ENCODE measurements around the gene L1CAM.
A peak's percentile ranks its signal among the peaks of the same experiment; 100 is the strongest.
"Not testable (repeated sequence)": the region's sequence is repeated elsewhere in the genome, so short reads cannot be mapped to it uniquely, and the experiment has no call there.

The L1CAM gene

GRCh38 chrX:153819384-153820040 lies 66.5 kb downstream of the L1CAM start:
- peak overlapping the region; percentile 65; the same call in 1 of the 2 replicates for H2AFZ ChIP-seq (ENCODE audit: low read depth, low read length)
- no peaks in the 10 kb centered on the region for H4K20me1 ChIP-seq (ENCODE audit: insufficient read depth, low read length)
- TF ChIP-seq EZH2phosphoT487 (IDR thresholded peaks at IDR 0.05; ENCODE audit: low read depth) (no peak), CTCF (IDR thresholded peaks at IDR 0.05; ENCODE audit: low read depth, low read length) (no peak)
- H3K27ac ChIP-seq (ENCODE audit: low read length), result no peak overlapping the region
- H3K79me2 ChIP-seq (ENCODE audit: low read length), result no peaks in the 10 kb centered on the region
- H3K9me3 ChIP-seq (ENCODE audit: insufficient read depth, low read length), result no peaks in the 10 kb centered on the region
- H3K36me3 ChIP-seq (replicated peaks; ENCODE audit: low read depth, low read length), result no peaks in the 10 kb centered on the region
- no peaks in the 10 kb centered on the region; the same call in 1 of the 2 replicates for H3K27me3 ChIP-seq (ENCODE audit: low read depth, low read length)
- H3K4me2 ChIP-seq (ENCODE audit: low read length), result peak overlapping the region; percentile 62
- H3K4me1 ChIP-seq (ENCODE audit: low read length), result peaks cover 12% of the 10 kb centered on the region
- H3K4me3 ChIP-seq (ENCODE audit: low read length), result peak overlapping the region; percentile 72
- H3K9ac ChIP-seq (ENCODE audit: low read length), result peak overlapping the region; percentile 32; the same call in 1 of the 2 replicates

- peaks cover 12% of the 10 kb centered on the region for H3K4me1 ChIP-seq (ENCODE audit: low read length)
- TF ChIP-seq EZH2phosphoT487 (IDR thresholded peaks at IDR 0.05; ENCODE audit: low read depth) (no peak), CTCF (IDR thresholded peaks at IDR 0.05; ENCODE audit: low read depth, low read length) (no peak)
- H3K27me3 ChIP-seq (ENCODE audit: low read depth, low read length), result no peaks in the 10 kb centered on the region; the same call in 1 of the 2 replicates
- H3K9me3 ChIP-seq (ENCODE audit: insufficient read depth, low read length), result no peaks in the 10 kb centered on the region
- H2AFZ ChIP-seq (ENCODE audit: low read depth, low read length), result peak overlapping the region; percentile 65; the same call in 1 of the 2 replicates
- H3K4me3 ChIP-seq (ENCODE audit: low read length), result peak overlapping the region; percentile 72
- no peak overlapping the region for H3K27ac ChIP-seq (ENCODE audit: low read length)
- H3K36me3 ChIP-seq (replicated peaks; ENCODE audit: low read depth, low read length), result no peaks in the 10 kb centered on the region
- H3K79me2 ChIP-seq (ENCODE audit: low read length), result no peaks in the 10 kb centered on the region
- peak overlapping the region; percentile 32; the same call in 1 of the 2 replicates for H3K9ac ChIP-seq (ENCODE audit: low read length)
- H3K4me2 ChIP-seq (ENCODE audit: low read length), result peak overlapping the region; percentile 62
- H4K20me1 ChIP-seq (ENCODE audit: insufficient read depth, low read length), result no peaks in the 10 kb centered on the region
Observed at GRCh38 chrX:153818571-153819383, 67.2 kb downstream of the L1CAM start.

GRCh38 chrX:153818064-153818463 lies 67.9 kb downstream of the L1CAM start:
- H4K20me1 ChIP-seq (ENCODE audit: insufficient read depth, low read length); H3K9ac ChIP-seq (ENCODE audit: low read length); H3K27me3 ChIP-seq (ENCODE audit: low read depth, low read length); H3K27ac ChIP-seq (ENCODE audit: low read length); H2AFZ ChIP-seq (ENCODE audit: low read depth, low read length); H3K9me3 ChIP-seq (ENCODE audit: insufficient read depth, low read length); H3K36me3 ChIP-seq (replicated peaks; ENCODE audit: low read depth, low read length); H3K79me2 ChIP-seq (ENCODE audit: low read length); H3K4me3 ChIP-seq (ENCODE audit: low read length); H3K4me2 ChIP-seq (ENCODE audit: low read length): not testable (repeated sequence)
- H3K4me1 ChIP-seq (ENCODE audit: low read length), result peaks cover 12% of the 10 kb centered on the region

- Histone ChIP-seq H4K20me1 (ENCODE audit: insufficient read depth, low read length) (no peaks in the 10 kb centered on the region), H3K27me3 (ENCODE audit: low read depth, low read length) (no peaks in the 10 kb centered on the region; the same call in 1 of the 2 replicates), H3K9ac (ENCODE audit: low read length) (no peak overlapping the region), H3K79me2 (ENCODE audit: low read length) (no peaks in the 10 kb centered on the region), H3K4me2 (ENCODE audit: low read length) (no peak overlapping the region), H3K4me1 (ENCODE audit: low read length) (peaks cover 12% of the 10 kb centered on the region), H3K27ac (ENCODE audit: low read length) (no peak overlapping the region), H3K36me3 (replicated peaks; ENCODE audit: low read depth, low read length) (no peaks in the 10 kb centered on the region), H3K4me3 (ENCODE audit: low read length) (no peak overlapping the region), H3K9me3 (ENCODE audit: insufficient read depth, low read length) (no peaks in the 10 kb centered on the region), H2AFZ (ENCODE audit: low read depth, low read length) (no peak overlapping the region)
- TF ChIP-seq CTCF (IDR thresholded peaks at IDR 0.05; ENCODE audit: low read depth, low read length) (no peak), EZH2phosphoT487 (IDR thresholded peaks at IDR 0.05; ENCODE audit: low read depth) (no peak)
Observed at GRCh38 chrX:153816831-153817690, 68.9 kb downstream of the L1CAM start.
